Thyroid gland (tissue), 4 donors: ENCODE measurements around the gene KCND1.

Experiments
- POLR2A ChIP-seq, 2 donors: fragments of 450-650 bp; IDR thresholded peaks; one replicate each; pipeline ENCODE4 v1.6.1; 2017; ENCODE audit warnings: antibody characterized with exemption in 2 of 2, mild to moderate bottlenecking in 2 of 2, moderate library complexity in 1 of 2
- TF ChIP-seq, protein P1 (sequence below), 6 experiments: fragments of 200-600 bp in 3 of 6; fragments of 450-650 bp in 3 of 6; sonication (generic) in 3 of 6; IDR thresholded peaks; one replicate each; pipeline ENCODE4 v1.5.1; 2016 to 2019; ENCODE audit warnings: antibody characterized with exemption in 6 of 6, mild to moderate bottlenecking in 2 of 6, inconsistent platforms in 1 of 6, moderate library complexity in 1 of 6

DNA sequence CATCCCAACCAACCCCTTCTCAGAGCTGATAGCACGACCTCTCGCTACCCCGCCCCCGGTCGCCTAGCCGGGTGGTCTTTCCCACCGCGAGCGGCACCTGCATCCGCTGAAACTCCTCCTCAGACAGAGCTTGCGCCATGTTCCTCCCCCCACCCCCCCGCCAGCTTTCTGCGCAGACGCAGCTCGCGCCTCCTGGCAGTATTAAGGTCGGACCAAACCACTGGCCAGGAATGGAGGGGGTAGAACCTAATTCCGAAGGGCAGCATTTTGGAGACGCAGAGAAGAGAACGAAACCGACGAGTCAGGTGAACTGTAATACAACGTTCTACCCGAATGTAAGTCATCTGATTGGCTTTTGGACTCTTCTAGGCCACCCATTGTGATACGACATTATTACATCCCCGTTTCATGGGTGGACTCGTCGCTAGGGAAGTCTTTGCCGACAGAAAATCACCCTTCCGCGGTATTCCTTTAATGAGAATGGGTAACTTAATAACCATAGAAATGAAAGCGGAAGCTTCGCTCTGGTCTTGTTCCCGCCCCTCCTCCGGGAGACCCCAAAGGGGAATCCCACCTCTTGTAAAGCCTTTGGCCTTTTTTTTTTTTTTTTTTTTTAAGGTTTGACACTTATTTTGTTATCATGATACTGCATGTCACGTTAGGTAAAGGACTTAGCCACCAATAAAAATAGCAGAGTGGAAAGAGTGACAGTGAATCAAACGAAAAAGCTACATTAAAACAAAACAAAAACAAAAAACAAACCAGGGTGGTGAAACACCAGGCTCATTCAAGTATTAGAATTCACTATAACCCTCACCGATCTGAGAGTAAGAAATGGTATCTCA, 30.7 kb upstream of the KCND1 start, which contains the start of gene GRIPAP1:
- TF ChIP-seq, protein P1, sequence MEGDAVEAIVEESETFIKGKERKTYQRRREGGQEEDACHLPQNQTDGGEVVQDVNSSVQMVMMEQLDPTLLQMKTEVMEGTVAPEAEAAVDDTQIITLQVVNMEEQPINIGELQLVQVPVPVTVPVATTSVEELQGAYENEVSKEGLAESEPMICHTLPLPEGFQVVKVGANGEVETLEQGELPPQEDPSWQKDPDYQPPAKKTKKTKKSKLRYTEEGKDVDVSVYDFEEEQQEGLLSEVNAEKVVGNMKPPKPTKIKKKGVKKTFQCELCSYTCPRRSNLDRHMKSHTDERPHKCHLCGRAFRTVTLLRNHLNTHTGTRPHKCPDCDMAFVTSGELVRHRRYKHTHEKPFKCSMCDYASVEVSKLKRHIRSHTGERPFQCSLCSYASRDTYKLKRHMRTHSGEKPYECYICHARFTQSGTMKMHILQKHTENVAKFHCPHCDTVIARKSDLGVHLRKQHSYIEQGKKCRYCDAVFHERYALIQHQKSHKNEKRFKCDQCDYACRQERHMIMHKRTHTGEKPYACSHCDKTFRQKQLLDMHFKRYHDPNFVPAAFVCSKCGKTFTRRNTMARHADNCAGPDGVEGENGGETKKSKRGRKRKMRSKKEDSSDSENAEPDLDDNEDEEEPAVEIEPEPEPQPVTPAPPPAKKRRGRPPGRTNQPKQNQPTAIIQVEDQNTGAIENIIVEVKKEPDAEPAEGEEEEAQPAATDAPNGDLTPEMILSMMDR (IDR thresholded peaks at IDR 0.05) = no peak
- TF ChIP-seq POLR2A (IDR thresholded peaks at IDR 0.05) = peak; percentile 30 to 63
